SK-N-MC (cell line): ENCODE data around the gene FOXO1.

Source experiments
- EZH2 ChIP-seq: fragments of 200-600 bp; sonication (generic); IDR thresholded peaks from one replicate; pipeline ENCODE4 v1.6.1; 2017; ENCODE audit warnings: antibody characterized with exemption
- FOXP2 ChIP-seq: optimal IDR thresholded peaks from 2 replicates; pipeline ENCODE3; 2011; ENCODE audit warnings: mild to moderate bottlenecking, moderate library complexity; ENCODE audit not compliant: insufficient read depth; ENCODE audit errors: extremely low read length, control extremely low read depth
- POLR2AphosphoS5 ChIP-seq: IDR thresholded peaks from 2 replicates; pipeline ENCODE4 v1.6.1; 2012; ENCODE audit warnings: mild to moderate bottlenecking, low read depth, low read length, borderline replicate concordance

DNA sequence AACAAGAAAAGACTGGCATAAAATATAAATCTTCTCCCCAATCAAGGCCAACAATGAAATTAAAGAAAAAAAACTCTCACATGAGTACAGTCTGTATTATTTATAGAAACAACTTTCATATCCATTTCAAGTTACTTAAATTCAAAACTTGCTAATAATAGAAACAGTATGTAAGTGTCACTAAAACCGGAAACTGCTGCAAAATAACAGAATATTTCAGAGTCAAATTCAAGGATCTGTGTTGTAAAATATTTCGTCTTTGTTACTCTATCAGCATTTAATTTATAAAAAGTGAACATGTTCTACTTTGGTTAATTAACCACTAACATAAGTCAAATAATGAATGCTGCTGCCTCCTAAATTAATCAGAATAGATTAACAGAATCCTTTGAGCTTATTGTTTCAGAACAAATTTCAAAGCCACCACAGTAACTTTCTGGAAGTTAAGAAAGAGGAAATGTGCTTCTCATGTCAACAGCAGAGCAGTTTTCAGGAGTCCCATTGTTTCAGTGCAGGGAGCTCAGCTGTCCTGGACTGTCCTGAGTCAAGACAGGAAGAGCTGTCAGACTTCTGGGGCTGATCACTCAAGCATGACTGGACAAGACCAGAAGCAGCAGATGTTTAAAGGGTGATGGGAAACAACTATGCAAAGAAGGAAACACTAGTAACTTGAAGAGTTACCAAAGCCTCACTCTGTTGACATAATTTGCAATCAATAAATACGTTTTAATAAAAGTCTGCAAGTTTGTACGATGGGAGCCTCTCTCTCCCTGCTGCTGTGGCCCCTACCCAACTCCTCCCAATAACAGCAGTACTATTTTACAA lies 76.9 kb downstream of the FOXO1 start:
- TF ChIP-seq POLR2AphosphoS5: no peak
- TF ChIP-seq EZH2: no peak
- TF ChIP-seq FOXP2: no peak
